Heart left ventricle (tissue), 13 donors: Measurements from ENCODE around the gene C2CD5.

ENCODE experiments used
- CTCF ChIP-seq, 12 donors: fragments of 200-600 bp; sonication (generic) in 4 of 12; IDR thresholded peaks; one replicate each; pipeline versions ENCODE4 v1.5.0 to v1.8.0; 2018 to 2022; ENCODE audit warnings: antibody characterized with exemption in 12 of 12, mild to moderate bottlenecking in 5 of 12
- POLR2A ChIP-seq, 2 donors: fragments of 450-650 bp; IDR thresholded peaks; one replicate each; pipeline ENCODE4 v1.6.1; 2017; ENCODE audit warnings: antibody characterized with exemption in 2 of 2, mild to moderate bottlenecking in 2 of 2, moderate library complexity in 2 of 2
- donor health status: ischemic (EF 13 %, LVEDD 7.1; RV severe dilation, severe dysfunction).
- donor health status: DM: no; HTN: yes; CAD: no.
- donor health status: DM: no; HTN: no; CAD: no.
- donor health status: ischemic (EF 25% LVEDD 6.9; RV normal size, moderate dysfunction).
- donor health status: ischemic (EF 25% LVEDD 5.7; RV mildly dilated, moderate dysfunction).
- donor health status: ischemic (EF 35%, LVEDD 5.7; RV mildly dilated, moderate dysfunction).
- donor health status: nonischemic (EF 11% LVEDD 7.7; RV severe dilation, severe dysfunction).
- donor health status: DM: yes; HTN: yes; CAD: no.
- donor health status: PGD.
- donor health status: ischemic (EF 29% LVEDD 5.4; RV normal size, mild dysfunction).
- donor health status: nonischemic (EF 23%, LVEDD 6.1; RV moderate dilation, normal function).

GRCh38 chr12:22476133-22476532, 68.2 kb downstream of the C2CD5 start:
- TF ChIP-seq CTCF (IDR thresholded peaks at IDR 0.05) (no peak), POLR2A (IDR thresholded peaks at IDR 0.05) (no peak)
